Measurements from ENCODE around the gene LGALS1. TPM values are rescaled to one million over a fixed set of nuclear protein-coding genes. Genes with fewer than 3 reads are reported as not detected.
A peak's percentile ranks its signal among the peaks of the same experiment; 100 is the strongest.

The LGALS1 gene
- total and polyA plus RNA-seq, 9 of the 15 experiments (the other 6 are each of a cell fraction or from before 2014, with no cell fraction given), result 160 to 800 (median 330) TPM

- TF ChIP-seq PHF8 (IDR thresholded peaks at IDR 0.05; ENCODE audit: borderline replicate concordance, low read length), result peak; percentile 37; the same call in 1 of the 2 replicates
- TF ChIP-seq EHMT2 (IDR thresholded peaks at IDR 0.05), result no peak
- TF ChIP-seq SRSF7 (optimal IDR thresholded peaks at IDR 0.05; ENCODE audit: low read depth, low read length), result no peak
- TF ChIP-seq TGIF2 (CRISPR knock-in tag; IDR thresholded peaks at IDR 0.05), result no peak
- TF ChIP-seq THRB (CRISPR knock-in tag; conservative IDR thresholded peaks at IDR 0.05), result no peak
- TF ChIP-seq ARID1B (IDR thresholded peaks at IDR 0.05), result peak; percentile 40; the same call in 1 of the 2 replicates
- 0 out of 2 replicates have a peak, but pooled peaks have one; percentile 72 for TF ChIP-seq PTBP1 (IDR thresholded peaks at IDR 0.05; ENCODE audit: low read depth, low read length)
- TF ChIP-seq TSC22D4 (tag; IDR thresholded peaks at IDR 0.05), result no peak
- TF ChIP-seq ETS2 (tag; IDR thresholded peaks at IDR 0.05; ENCODE audit: borderline replicate concordance, poor library complexity, severe bottlenecking), result no peak
- no peak for TF ChIP-seq FOXJ2 (tag; IDR thresholded peaks at IDR 0.05)
- no peak for TF ChIP-seq SRSF1 (IDR thresholded peaks at IDR 0.05; ENCODE audit: low read depth, low read length)
- no peak for TF ChIP-seq ZNF24 (IDR thresholded peaks at IDR 0.05)
- TF ChIP-seq ELF4 (CRISPR knock-in tag; IDR thresholded peaks at IDR 0.05), result no peak
- TF ChIP-seq USF2 (CRISPR knock-in tag; IDR thresholded peaks at IDR 0.05), result no peak
- no peak for TF ChIP-seq ZNF253 (CRISPR knock-in tag; conservative IDR thresholded peaks at IDR 0.05)
- TF ChIP-seq EGR1 (conservative IDR thresholded peaks at IDR 0.05), result peak; percentile 87
- TF ChIP-seq ZKSCAN3 (CRISPR knock-in tag; IDR thresholded peaks at IDR 0.05), result no peak
- TF ChIP-seq ETV5 (CRISPR knock-in tag; IDR thresholded peaks at IDR 0.05; ENCODE audit: low read depth), result peak; percentile 96
- TF ChIP-seq BCL6 (CRISPR knock-in tag; IDR thresholded peaks at IDR 0.05), result no peak
- TF ChIP-seq U2AF1 (optimal IDR thresholded peaks at IDR 0.05; ENCODE audit: low read depth, low read length), result no peak
- no peak for TF ChIP-seq FOXK1 (CRISPR knock-in tag; IDR thresholded peaks at IDR 0.05; ENCODE audit: borderline replicate concordance)
- TF ChIP-seq LEF1 (IDR thresholded peaks at IDR 0.05), result no peak
- TF ChIP-seq TBP (optimal IDR thresholded peaks at IDR 0.05; ENCODE audit: low read depth, low read length), result peak; percentile 76
- TF ChIP-seq BMI1 (IDR thresholded peaks at IDR 0.05; ENCODE audit: low read length), result no peak
- peak; percentile 49; the same call in 1 of the 2 replicates for TF ChIP-seq ZBTB9 (CRISPR knock-in tag; IDR thresholded peaks at IDR 0.05)
- no peak for TF ChIP-seq PHB (CRISPR knock-in tag; IDR thresholded peaks at IDR 0.05)
Observed at GRCh38 chr22:37674951-37675929, at the start of gene LGALS1 (continued).

Measured in K562 (cell line).